SK-N-MC (cell line): ENCODE data around the gene GPER1.
A peak's percentile ranks its signal among the peaks of the same experiment; 100 is the strongest.

Experiments
- DNase-seq: peaks from one replicate; pipeline ENCODE4 v3.0.0-alpha.2; 2011; ENCODE audit warnings: low read depth, low spot score
- H3K27ac ChIP-seq: fragments of 200-600 bp; sonication (generic); 2 replicates; pipeline ENCODE4 v1.5.1; 2016; ENCODE audit warnings: mixed run types
- H3K36me3 ChIP-seq: fragments of 200-600 bp; sonication (generic); 2 replicates; pipeline ENCODE4 v1.6.1; 2017; ENCODE audit warnings: antibody characterized with exemption, low read length, mixed read lengths; ENCODE audit not compliant: insufficient read depth
- H3K4me3 ChIP-seq: fragments of 200-600 bp; sonication (generic); 2 replicates; pipeline ENCODE4 v1.5.1; 2016
- H3K9ac ChIP-seq: fragments of 200-600 bp; sonication (generic); 2 replicates; pipeline ENCODE4 v1.8.0; 2017; ENCODE audit warnings: mixed run types, mixed read lengths; ENCODE audit not compliant: insufficient read length
- H3K9me3 ChIP-seq: fragments of 200-600 bp; sonication (generic); 2 replicates; pipeline ENCODE4 v1.6.1; 2017; ENCODE audit warnings: low read depth, mild to moderate bottlenecking, antibody characterized with exemption, low read length, moderate library complexity, mixed read lengths
- EZH2 ChIP-seq: fragments of 200-600 bp; sonication (generic); IDR thresholded peaks from one replicate; pipeline ENCODE4 v1.6.1; 2017; ENCODE audit warnings: antibody characterized with exemption
- FOXP2 ChIP-seq: optimal IDR thresholded peaks from 2 replicates; pipeline ENCODE3; 2011; ENCODE audit warnings: mild to moderate bottlenecking, moderate library complexity; ENCODE audit not compliant: insufficient read depth; ENCODE audit errors: extremely low read length, control extremely low read depth
- POLR2AphosphoS5 ChIP-seq: IDR thresholded peaks from 2 replicates; pipeline ENCODE4 v1.6.1; 2012; ENCODE audit warnings: mild to moderate bottlenecking, low read depth, low read length, borderline replicate concordance

GPER1 gene

GRCh38 chr7:1053002-1053411 lies 34.9 kb upstream of the GPER1 start:
- DNase-seq = no peak
- Histone ChIP-seq H3K9me3 (no peaks in the 10 kb centered on the region), H3K27ac (peak overlapping the region; percentile 36; the same call in 1 of the 2 replicates), H3K4me3 (no peak overlapping the region), H3K36me3 (no peaks in the 10 kb centered on the region; the same call in 1 of the 2 replicates), H3K9ac (peak overlapping the region; percentile 6)
- no peak for TF ChIP-seq FOXP2
- no peak for TF ChIP-seq POLR2AphosphoS5
- TF ChIP-seq EZH2 = no peak

GRCh38 chr7:1053816-1054370 lies 34.0 kb upstream of the GPER1 start:
- no peaks in the 10 kb centered on the region; the same call in 1 of the 2 replicates for H3K36me3 ChIP-seq
- no peaks in the 10 kb centered on the region for H3K9me3 ChIP-seq
- TF ChIP-seq EZH2 = no peak
- no peak for TF ChIP-seq POLR2AphosphoS5
- no peak for TF ChIP-seq FOXP2
- H3K27ac ChIP-seq = peak overlapping the region; percentile 46; the same call in 1 of the 2 replicates
- DNase-seq = no peak
- no peak overlapping the region for H3K9ac ChIP-seq
- H3K4me3 ChIP-seq = no peak overlapping the region

- Histone ChIP-seq H3K9me3 (no peaks in the 10 kb centered on the region), H3K4me3 (peak overlapping the region; percentile 77), H3K9ac (no peak overlapping the region), H3K36me3 (no peaks in the 10 kb centered on the region; the same call in 1 of the 2 replicates), H3K27ac (peak overlapping the region; percentile 33; the same call in 1 of the 2 replicates)
- DNase-seq = no peak
- no peak for TF ChIP-seq EZH2
- no peak for TF ChIP-seq FOXP2
- TF ChIP-seq POLR2AphosphoS5 = no peak
Observed at GRCh38 chr7:1054438-1054837, 33.5 kb upstream of the GPER1 start.

- Histone ChIP-seq H3K27ac (peak overlapping the region; percentile 33), H3K9me3 (no peaks in the 10 kb centered on the region), H3K36me3 (no peaks in the 10 kb centered on the region; the same call in 1 of the 2 replicates), H3K9ac (peak overlapping the region; percentile 55), H3K4me3 (peak overlapping the region; percentile 77)
- TF ChIP-seq EZH2 (no peak), POLR2AphosphoS5 (0 out of 2 replicates have a peak, but pooled peaks have one; percentile 25), FOXP2 (peak; percentile 99)
- peak; percentile 74 for DNase-seq
Observed at GRCh38 chr7:1054861-1055450, 33.0 kb upstream of the GPER1 start.

GRCh38 chr7:1055491-1055955 lies 32.4 kb upstream of the GPER1 start:
- no peaks in the 10 kb centered on the region for H3K9me3 ChIP-seq
- DNase-seq = no peak
- H3K36me3 ChIP-seq = no peaks in the 10 kb centered on the region; the same call in 1 of the 2 replicates
- peak overlapping the region; percentile 77 for H3K4me3 ChIP-seq
- peak overlapping the region; percentile 55 for H3K9ac ChIP-seq
- H3K27ac ChIP-seq = no peak overlapping the region
- no peak for TF ChIP-seq FOXP2
- TF ChIP-seq EZH2 = no peak
- TF ChIP-seq POLR2AphosphoS5 = no peak

- TF ChIP-seq FOXP2 (no peak), POLR2AphosphoS5 (no peak), EZH2 (no peak)
- H3K9me3 ChIP-seq = no peaks in the 10 kb centered on the region
- no peak overlapping the region for H3K27ac ChIP-seq
- no peak overlapping the region for H3K9ac ChIP-seq
- H3K36me3 ChIP-seq = no peaks in the 10 kb centered on the region; the same call in 1 of the 2 replicates
- no peak for DNase-seq
- peak overlapping the region; percentile 77 for H3K4me3 ChIP-seq
Observed at GRCh38 chr7:1055956-1056784, 31.7 kb upstream of the GPER1 start.

GRCh38 chr7:1056785-1057410 lies 31.0 kb upstream of the GPER1 start:
- Histone ChIP-seq H3K36me3 (no peaks in the 10 kb centered on the region; the same call in 1 of the 2 replicates), H3K9ac (no peak overlapping the region), H3K9me3 (no peaks in the 10 kb centered on the region), H3K27ac (no peak overlapping the region), H3K4me3 (no peak overlapping the region)
- no peak for TF ChIP-seq POLR2AphosphoS5
- TF ChIP-seq EZH2 = no peak
- no peak for TF ChIP-seq FOXP2
- DNase-seq = no peak
